HEK293 (cell line): ENCODE measurements around the gene LDLRAD3.

Source experiments
- CTCF ChIA-PET: fragments of 350-600 bp; formaldehyde crosslinking; extraction: SDS; loops from one replicate; lab custom pipeline; 2021; ENCODE audit warnings: antibody characterized with exemption; lab: Yijun Ruan, JAX
- POLR2A ChIA-PET: fragments of 300-600 bp; formaldehyde crosslinking; extraction: SDS; loops from one replicate; lab custom pipeline; 2020; ENCODE audit warnings: antibody characterized with exemption, inconsistent platforms; lab: Yijun Ruan, JAX
- H3K27ac ChIP-seq: fragments of 200-500 bp; sonication (Bioruptor generic); 2 replicates; pipeline ENCODE4 v1.5.1; 2014; ENCODE audit warnings: low read depth, low read length, control low read depth, inconsistent platforms; ENCODE audit errors: extremely low read depth
- H3K36me3 ChIP-seq, 2 experiments: fragments of 200-500 bp in 1 of 2; sonication (Bioruptor generic) in 1 of 2; 1 replicate in 1 of 2; 2 replicates in 1 of 2; pipeline ENCODE4 v1.5.1; 2014 to 2017; ENCODE audit warnings: inconsistent platforms in 2 of 2, low read length in 2 of 2; ENCODE audit not compliant: control insufficient read depth in 2 of 2, insufficient read depth in 1 of 2
- H3K4me1 ChIP-seq: fragments of 200-500 bp; sonication (Bioruptor generic); 2 replicates; pipeline ENCODE4 v1.5.1; 2014; ENCODE audit warnings: mild to moderate bottlenecking, low read length, inconsistent platforms; ENCODE audit not compliant: control insufficient read depth, insufficient read depth
- H3K4me3 ChIP-seq: 2 replicates; pipeline ENCODE4 v1.5.1; 2011; ENCODE audit warnings: low read depth, mild to moderate bottlenecking, control low read depth, low read length, moderate library complexity
- H3K9me3 ChIP-seq: fragments of 200-500 bp; sonication (Bioruptor generic); 2 replicates; pipeline ENCODE4 v1.5.1; 2014; ENCODE audit warnings: low read depth, low read length, inconsistent platforms; ENCODE audit not compliant: control insufficient read depth, insufficient read depth
- ATF2 ChIP-seq: fragments of 450-650 bp; formaldehyde crosslinking; IDR thresholded peaks from 2 replicates; pipeline ENCODE4 v1.5.1; 2016; ENCODE audit warnings: missing biosample characterization, missing genetic modification characterization, low read depth
- CTCF ChIP-seq: fragments of 450-650 bp; formaldehyde crosslinking; IDR thresholded peaks from 2 replicates; pipeline ENCODE4 v1.5.1; 2016; ENCODE audit warnings: missing biosample characterization, missing genetic modification characterization
- KLF9 ChIP-seq: fragments of 450-650 bp; formaldehyde crosslinking; IDR thresholded peaks from 2 replicates; pipeline ENCODE4 v1.5.1; 2016; ENCODE audit warnings: missing biosample characterization, missing genetic modification characterization, low read depth
- MYNN ChIP-seq: fragments of 450-650 bp; formaldehyde crosslinking; IDR thresholded peaks from 2 replicates; pipeline ENCODE4 v1.5.1; 2016; ENCODE audit warnings: missing biosample characterization, missing genetic modification characterization, borderline replicate concordance
- ZNF391 ChIP-seq: fragments of 450-650 bp; formaldehyde crosslinking; IDR thresholded peaks from 2 replicates; pipeline ENCODE4 v1.5.1; 2016; ENCODE audit warnings: low read depth, missing biosample characterization, missing genetic modification characterization, borderline replicate concordance
- ZNF433 ChIP-seq: fragments of 450-650 bp; formaldehyde crosslinking; IDR thresholded peaks from 2 replicates; pipeline ENCODE4 v1.5.1; 2016; ENCODE audit warnings: missing biosample characterization, missing genetic modification characterization, low read depth
- ZNF473 ChIP-seq: fragments of 450-650 bp; formaldehyde crosslinking; IDR thresholded peaks from 2 replicates; pipeline ENCODE4 v1.5.1; 2017; ENCODE audit warnings: missing biosample characterization, missing genetic modification characterization
- ZNF518A ChIP-seq: fragments of 450-650 bp; formaldehyde crosslinking; conservative IDR thresholded peaks from 2 replicates; pipeline ENCODE4 v1.5.1; 2016; ENCODE audit warnings: low read depth, missing biosample characterization, missing genetic modification characterization
- ZNF529 ChIP-seq: fragments of 450-650 bp; formaldehyde crosslinking; IDR thresholded peaks from 2 replicates; pipeline ENCODE4 v1.5.1; 2017; ENCODE audit warnings: missing genetic modification characterization, missing biosample characterization; ENCODE audit not compliant: insufficient replicate concordance
- ZNF544 ChIP-seq: fragments of 450-650 bp; formaldehyde crosslinking; IDR thresholded peaks from 2 replicates; pipeline ENCODE4 v1.5.0; 2017; ENCODE audit warnings: missing biosample characterization, missing genetic modification characterization
- ZNF555 ChIP-seq: fragments of 450-650 bp; formaldehyde crosslinking; conservative IDR thresholded peaks from 2 replicates; pipeline ENCODE4 v1.5.1; 2017; ENCODE audit warnings: missing biosample characterization, mild to moderate bottlenecking, missing genetic modification characterization, inconsistent platforms
- ZNF571 ChIP-seq: fragments of 450-650 bp; formaldehyde crosslinking; IDR thresholded peaks from 2 replicates; pipeline ENCODE4 v1.5.0; 2017; ENCODE audit warnings: missing biosample characterization, missing genetic modification characterization
- ZNF580 ChIP-seq: fragments of 450-650 bp; formaldehyde crosslinking; IDR thresholded peaks from 2 replicates; pipeline ENCODE4 v1.5.1; 2016; ENCODE audit warnings: missing biosample characterization, missing genetic modification characterization
- ZNF624 ChIP-seq: fragments of 450-650 bp; formaldehyde crosslinking; IDR thresholded peaks from 2 replicates; pipeline ENCODE4 v1.5.1; 2017; ENCODE audit warnings: missing biosample characterization, missing genetic modification characterization
- ZXDB ChIP-seq: fragments of 450-650 bp; formaldehyde crosslinking; IDR thresholded peaks from 2 replicates; pipeline ENCODE4 v1.5.1; 2016; ENCODE audit warnings: missing biosample characterization, missing genetic modification characterization

LDLRAD3 gene

GRCh38 chr11:36102868-36103267 lies 159.0 kb downstream of the LDLRAD3 start (continued):
- TF ChIP-seq ZNF518A (tag by site-specific recombination), result no peak
- TF ChIP-seq KLF9 (tag by site-specific recombination), result no peak
- TF ChIP-seq ATF2 (tag by site-specific recombination), result no peak
- no peak for TF ChIP-seq CTCF (tag by site-specific recombination)

- no peak for TF ChIP-seq ZNF555 (tag by site-specific recombination)
- no peak for TF ChIP-seq MYNN (tag by site-specific recombination)
- TF ChIP-seq ZNF571 (tag by site-specific recombination), result no peak
- H3K9me3 ChIP-seq, result no peaks in the 10 kb centered on the region
- CTCF ChIA-PET, result interaction anchor here (1.0 to 1.5 kb wide), 3 partner anchors 12 to 282 kb away, joined by 3 to 4 read pairs (median 3); no protein-coding TSS in a partner anchor
- no peak overlapping the region for H3K27ac ChIP-seq
- POLR2A ChIA-PET, result interaction anchor here (1.5 kb wide), 1 partner anchor 12 kb away, joined by 3 read pairs; no protein-coding TSS in a partner anchor
- no peaks in the 10 kb centered on the region; the same call in 1 of the 2 replicates for H3K4me1 ChIP-seq
- no peak overlapping the region for H3K4me3 ChIP-seq
- peaks cover 0 to 4% of the 10 kb centered on the region in 2 experiments; a peak in 1 of 3 replicates for H3K36me3 ChIP-seq
Measured at GRCh38 chr11:36103933-36104530, 160.2 kb downstream of the LDLRAD3 start.

- no peak for TF ChIP-seq ZNF433 (tag by site-specific recombination)
- TF ChIP-seq ZNF391, result no peak
- no peak for TF ChIP-seq ZNF473 (tag by site-specific recombination)
- no peak for TF ChIP-seq ZNF529 (tag by site-specific recombination)
- TF ChIP-seq ZNF624 (tag by site-specific recombination), result no peak
- no peak for TF ChIP-seq ZNF544 (tag by site-specific recombination)
- TF ChIP-seq ZXDB (tag by site-specific recombination), result no peak
- no peak for TF ChIP-seq ZNF580 (tag by site-specific recombination)
- TF ChIP-seq, all 188 proteins: peak for 0
- POLR2A ChIA-PET, result interaction anchor here (1.5 kb wide), 1 partner anchor 12 kb away, joined by 3 read pairs; no protein-coding TSS in a partner anchor
- Histone ChIP-seq H3K27ac (no peak overlapping the region), H3K4me1 (no peaks in the 10 kb centered on the region; the same call in 1 of the 2 replicates), H3K9me3 (no peaks in the 10 kb centered on the region), H3K36me3 (peaks cover 0 to 3% of the 10 kb centered on the region in 2 experiments; a peak in 1 of 3 replicates), H3K4me3 (no peak overlapping the region)
- CTCF ChIA-PET, result interaction anchor here (0.6 to 1.5 kb wide), 3 partner anchors 11 to 48 kb away, joined by 3 to 4 read pairs (median 3); no protein-coding TSS in a partner anchor
Measured at GRCh38 chr11:36104660-36104992, 160.8 kb downstream of the LDLRAD3 start.
